Ishikawa (cell line): ENCODE measurements around the gene SUSD6.

Experiments
- CEBPB ChIP-seq: IDR thresholded peaks from 2 replicates; pipeline ENCODE4 v1.6.1; 2012
- CREB1 ChIP-seq: IDR thresholded peaks from 2 replicates; pipeline ENCODE4 v1.6.1; 2012; ENCODE audit warnings: low read depth
- EGR1 ChIP-seq: IDR thresholded peaks from 2 replicates; pipeline ENCODE4 v1.6.1; 2012
- EP300 ChIP-seq: IDR thresholded peaks from 2 replicates; pipeline ENCODE4 v1.6.1; 2012; ENCODE audit warnings: borderline replicate concordance
- FOXM1 ChIP-seq: IDR thresholded peaks from 2 replicates; pipeline ENCODE4 v1.6.1; 2012; ENCODE audit warnings: low read depth, borderline replicate concordance
- NFIC ChIP-seq: IDR thresholded peaks from 2 replicates; pipeline ENCODE4 v1.6.1; 2012
- RAD21 ChIP-seq: IDR thresholded peaks from 2 replicates; pipeline ENCODE4 v1.6.1; 2012; ENCODE audit warnings: low read depth
- TAF1 ChIP-seq: IDR thresholded peaks from 2 replicates; pipeline ENCODE4 v1.6.1; 2012; ENCODE audit warnings: low read depth, mild to moderate bottlenecking
- TCF12 ChIP-seq: IDR thresholded peaks from 2 replicates; pipeline ENCODE4 v1.6.1; 2012; ENCODE audit warnings: low read depth
- TEAD4 ChIP-seq: IDR thresholded peaks from 2 replicates; pipeline ENCODE4 v1.6.1; 2012
- YY1 ChIP-seq: IDR thresholded peaks from 2 replicates; pipeline ENCODE4 v1.6.1; 2012; ENCODE audit warnings: low read depth
- ZBTB7A ChIP-seq: IDR thresholded peaks from 2 replicates; pipeline ENCODE4 v1.6.1; 2012; ENCODE audit warnings: low read depth
- TF ChIP-seq, protein P1 (sequence below): IDR thresholded peaks from 2 replicates; pipeline ENCODE4 v1.6.1; 2012
- TF ChIP-seq, protein P2 (sequence below): IDR thresholded peaks from 2 replicates; pipeline ENCODE4 v1.6.1; 2012; ENCODE audit warnings: low read depth, mild to moderate bottlenecking
- TF ChIP-seq, protein P3 (sequence below): IDR thresholded peaks from 2 replicates; pipeline ENCODE4 v1.6.1; 2012

SUSD6 gene

DNA sequence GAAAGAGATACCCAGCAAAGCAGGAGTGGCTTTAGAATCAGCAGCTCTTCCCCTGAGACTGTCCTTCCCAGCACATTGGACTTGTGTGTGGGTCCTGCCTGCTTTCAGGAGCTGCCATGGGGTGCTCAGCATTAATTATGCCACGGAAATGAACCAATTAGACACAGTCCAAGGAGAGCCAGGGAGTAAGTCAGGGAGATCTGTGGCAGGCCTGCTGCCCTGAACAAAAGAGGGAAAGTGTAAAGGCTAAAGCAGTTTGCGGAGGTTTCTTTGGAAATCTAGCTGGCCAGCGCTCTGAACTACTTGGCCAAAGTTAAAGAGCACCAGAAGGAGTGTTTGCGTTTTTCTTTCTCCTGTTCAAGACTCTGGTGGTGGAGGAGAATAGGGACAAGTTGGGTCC, 89.9 kb downstream of the SUSD6 start:
- TF ChIP-seq CEBPB (no peak), EP300 (no peak), TAF1 (no peak), YY1 (no peak), ZBTB7A (no peak), RAD21 (no peak)
- TF ChIP-seq, protein P1, sequence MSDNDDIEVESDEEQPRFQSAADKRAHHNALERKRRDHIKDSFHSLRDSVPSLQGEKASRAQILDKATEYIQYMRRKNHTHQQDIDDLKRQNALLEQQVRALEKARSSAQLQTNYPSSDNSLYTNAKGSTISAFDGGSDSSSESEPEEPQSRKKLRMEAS = no peak
- TF ChIP-seq, protein P2, sequence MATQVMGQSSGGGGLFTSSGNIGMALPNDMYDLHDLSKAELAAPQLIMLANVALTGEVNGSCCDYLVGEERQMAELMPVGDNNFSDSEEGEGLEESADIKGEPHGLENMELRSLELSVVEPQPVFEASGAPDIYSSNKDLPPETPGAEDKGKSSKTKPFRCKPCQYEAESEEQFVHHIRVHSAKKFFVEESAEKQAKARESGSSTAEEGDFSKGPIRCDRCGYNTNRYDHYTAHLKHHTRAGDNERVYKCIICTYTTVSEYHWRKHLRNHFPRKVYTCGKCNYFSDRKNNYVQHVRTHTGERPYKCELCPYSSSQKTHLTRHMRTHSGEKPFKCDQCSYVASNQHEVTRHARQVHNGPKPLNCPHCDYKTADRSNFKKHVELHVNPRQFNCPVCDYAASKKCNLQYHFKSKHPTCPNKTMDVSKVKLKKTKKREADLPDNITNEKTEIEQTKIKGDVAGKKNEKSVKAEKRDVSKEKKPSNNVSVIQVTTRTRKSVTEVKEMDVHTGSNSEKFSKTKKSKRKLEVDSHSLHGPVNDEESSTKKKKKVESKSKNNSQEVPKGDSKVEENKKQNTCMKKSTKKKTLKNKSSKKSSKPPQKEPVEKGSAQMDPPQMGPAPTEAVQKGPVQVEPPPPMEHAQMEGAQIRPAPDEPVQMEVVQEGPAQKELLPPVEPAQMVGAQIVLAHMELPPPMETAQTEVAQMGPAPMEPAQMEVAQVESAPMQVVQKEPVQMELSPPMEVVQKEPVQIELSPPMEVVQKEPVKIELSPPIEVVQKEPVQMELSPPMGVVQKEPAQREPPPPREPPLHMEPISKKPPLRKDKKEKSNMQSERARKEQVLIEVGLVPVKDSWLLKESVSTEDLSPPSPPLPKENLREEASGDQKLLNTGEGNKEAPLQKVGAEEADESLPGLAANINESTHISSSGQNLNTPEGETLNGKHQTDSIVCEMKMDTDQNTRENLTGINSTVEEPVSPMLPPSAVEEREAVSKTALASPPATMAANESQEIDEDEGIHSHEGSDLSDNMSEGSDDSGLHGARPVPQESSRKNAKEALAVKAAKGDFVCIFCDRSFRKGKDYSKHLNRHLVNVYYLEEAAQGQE = no peak
- TF ChIP-seq, protein P3, sequence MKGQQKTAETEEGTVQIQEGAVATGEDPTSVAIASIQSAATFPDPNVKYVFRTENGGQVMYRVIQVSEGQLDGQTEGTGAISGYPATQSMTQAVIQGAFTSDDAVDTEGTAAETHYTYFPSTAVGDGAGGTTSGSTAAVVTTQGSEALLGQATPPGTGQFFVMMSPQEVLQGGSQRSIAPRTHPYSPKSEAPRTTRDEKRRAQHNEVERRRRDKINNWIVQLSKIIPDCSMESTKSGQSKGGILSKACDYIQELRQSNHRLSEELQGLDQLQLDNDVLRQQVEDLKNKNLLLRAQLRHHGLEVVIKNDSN = no peak

DNA sequence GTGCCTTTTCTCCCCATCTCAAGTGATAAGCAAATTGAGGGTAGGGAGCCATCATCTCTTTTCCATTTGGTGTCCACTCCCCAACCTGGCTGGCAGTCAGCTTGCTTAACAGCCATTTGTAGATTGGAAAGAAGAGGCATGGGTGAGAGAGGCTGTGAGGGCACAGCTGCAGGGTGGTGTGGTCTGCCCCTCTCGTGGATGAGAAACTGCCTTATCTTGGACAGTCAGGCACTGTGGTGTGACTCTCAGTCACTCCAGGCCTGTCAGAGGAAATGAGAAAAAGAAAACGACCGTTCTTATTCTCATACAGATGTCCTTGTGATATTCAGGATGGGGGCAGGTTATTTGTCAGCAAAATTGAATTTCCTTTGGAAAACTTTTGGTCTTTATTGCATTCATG, 90.5 kb downstream of the SUSD6 start:
- TF ChIP-seq TCF12 = no peak
- no peak for TF ChIP-seq TAF1
- TF ChIP-seq CEBPB = no peak
- TF ChIP-seq ZBTB7A = no peak
- TF ChIP-seq, protein P1 = no peak

DNA sequence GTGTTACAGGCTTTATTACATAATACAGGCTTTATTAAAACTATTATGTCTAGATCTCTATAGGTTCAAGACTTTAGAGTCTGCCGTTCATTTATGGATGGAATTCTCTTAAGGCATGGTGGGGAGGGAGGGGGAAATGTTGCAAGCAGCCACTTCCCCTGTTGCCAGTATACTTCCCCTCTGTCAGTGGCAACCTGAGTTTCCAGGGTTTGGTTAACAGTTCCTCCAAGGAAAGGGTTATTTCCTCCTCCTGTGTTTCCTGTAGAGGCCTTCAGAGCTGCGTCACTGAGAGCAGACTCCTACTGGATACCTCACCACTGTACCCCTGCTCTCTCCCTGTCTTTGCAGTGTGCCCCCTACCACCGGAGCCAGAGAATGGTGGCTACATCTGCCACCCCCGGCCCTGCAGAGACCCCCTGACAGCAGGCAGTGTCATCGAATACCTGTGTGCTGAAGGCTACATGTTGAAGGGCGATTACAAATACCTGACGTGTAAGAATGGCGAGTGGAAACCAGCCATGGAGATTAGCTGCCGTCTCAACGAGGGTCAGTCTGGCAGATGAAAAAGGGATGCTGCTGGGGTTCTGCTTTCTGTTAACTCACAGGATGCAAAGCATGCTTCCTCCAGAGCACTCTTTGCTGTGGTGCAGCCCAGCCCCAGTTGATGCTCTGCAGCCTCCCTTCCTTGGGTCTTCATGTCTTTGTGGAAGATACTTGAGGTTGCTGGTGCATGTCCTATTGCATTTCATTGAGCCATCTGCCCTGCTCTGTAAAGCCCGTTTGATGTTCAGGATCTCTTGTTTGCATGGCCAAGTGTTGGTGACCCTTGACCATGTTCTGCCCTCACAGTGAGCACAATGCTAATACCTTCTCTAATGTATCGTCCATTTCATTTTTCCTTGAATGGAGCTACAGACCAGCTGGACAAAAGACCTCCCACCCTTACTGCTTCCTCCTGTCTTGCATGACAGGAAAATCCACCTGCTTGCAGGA, 91.9 kb downstream of the SUSD6 start:
- TF ChIP-seq TEAD4 (no peak), CEBPB (no peak), EGR1 (no peak), EP300 (no peak), FOXM1 (no peak), RAD21 (no peak), TAF1 (no peak), TCF12 (no peak), CREB1 (no peak), ZBTB7A (no peak), NFIC (no peak)
- TF ChIP-seq, protein P2 = no peak
- TF ChIP-seq, protein P1 = no peak

DNA sequence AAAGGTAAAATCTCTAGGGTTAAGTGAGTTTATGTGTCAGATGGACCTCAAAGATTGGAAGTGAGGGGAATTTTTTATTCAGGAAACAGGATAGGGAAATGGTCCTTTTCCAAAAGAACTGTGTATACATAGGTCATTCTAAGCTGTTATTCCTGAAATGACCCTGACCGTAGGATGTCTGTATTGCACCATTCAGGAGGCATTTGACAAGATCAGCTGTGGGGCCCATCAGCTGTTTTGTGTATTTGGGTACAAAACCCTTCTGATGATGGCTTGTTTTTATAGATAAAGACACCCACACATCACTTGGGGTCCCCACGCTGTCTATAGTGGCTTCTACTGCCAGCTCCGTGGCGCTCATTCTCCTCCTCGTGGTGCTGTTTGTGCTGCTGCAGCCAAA, 92.9 kb downstream of the SUSD6 start:
- no peak for TF ChIP-seq CREB1

DNA sequence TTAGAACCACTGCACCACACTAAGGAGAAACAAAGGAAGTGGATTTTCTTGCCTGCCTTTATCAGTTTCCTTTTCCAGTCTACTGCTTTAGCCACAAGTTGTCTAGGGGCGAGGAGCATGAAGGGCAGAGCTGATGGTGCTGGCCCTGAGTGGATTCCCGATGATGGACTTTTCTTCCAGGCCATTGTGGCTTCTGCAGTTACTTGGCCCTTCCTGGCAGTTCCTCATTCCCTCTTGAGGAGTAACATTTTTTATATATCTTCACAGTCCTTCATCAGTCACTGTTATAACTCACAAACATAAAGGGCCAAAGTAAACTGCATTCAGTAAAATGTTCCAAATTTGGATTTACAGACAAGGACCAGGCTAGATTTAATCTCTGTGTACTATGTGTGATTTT, 94.3 kb downstream of the SUSD6 start:
- TF ChIP-seq, protein P3 = no peak
- no peak for TF ChIP-seq TEAD4
- no peak for TF ChIP-seq CEBPB
- TF ChIP-seq RAD21 = no peak
- no peak for TF ChIP-seq EGR1
- no peak for TF ChIP-seq TCF12
- TF ChIP-seq, protein P2 = no peak
- TF ChIP-seq TAF1 = no peak
- TF ChIP-seq YY1 = no peak
- TF ChIP-seq CREB1 = no peak
- TF ChIP-seq, protein P1 = no peak
